ENCODE data around the gene PTGR3. TPM values are rescaled to one million over a fixed set of nuclear protein-coding genes. Genes with fewer than 3 reads are reported as not detected.

Gene PTGR3
- total RNA-seq, 1 experiment from 2014 or later: 1.6 TPM

DNA sequence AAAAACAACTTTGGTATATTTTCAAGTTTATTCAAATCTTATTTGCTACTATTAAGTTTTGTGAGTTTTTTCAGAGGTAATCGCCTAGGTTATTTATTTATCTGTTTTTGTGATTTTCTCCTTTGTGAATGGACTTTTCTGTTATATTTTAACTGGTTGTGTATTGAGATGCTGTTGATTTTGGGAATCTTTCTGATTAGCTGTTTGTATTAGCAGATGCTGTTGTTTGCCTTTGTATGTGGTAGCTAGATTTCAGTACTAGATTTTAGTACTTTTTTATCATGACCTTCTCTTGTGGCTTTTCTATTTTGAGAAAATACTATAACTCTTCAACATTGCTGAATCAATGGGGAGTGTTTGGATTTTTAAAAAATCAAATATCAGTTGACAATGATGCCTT, 44.1 kb upstream of the PTGR3 start:
- Mint-ChIP-seq H3K4me1 (no peaks in the 10 kb centered on the region), H3K4me3 (no peak overlapping the region), H3K27ac (no peak overlapping the region), H3K36me3 (ENCODE audit: insufficient read depth in 1 of 3, low read depth in 3 of 3) (no peaks in the 10 kb centered on the region), H3K27me3 (ENCODE audit: low read depth) (no peaks in the 10 kb centered on the region), H3K9me3 (no peaks in the 10 kb centered on the region; a peak in 1 of 5 replicates)
- Histone ChIP-seq H3K4me2 (ENCODE audit: insufficient read depth, insufficient read length, low read length) (no peak overlapping the region), H3K4me1 (ENCODE audit: insufficient read depth, low read length) (no peaks in the 10 kb centered on the region), H4K91ac (ENCODE audit: insufficient read length, low read depth, low read length) (no peak overlapping the region), H3K27me3 (ENCODE audit: insufficient read depth, low read length) (no peaks in the 10 kb centered on the region), H3T11ph (ENCODE audit: low read length) (no peak overlapping the region), H3K4ac (ENCODE audit: low read depth, low read length) (no peak overlapping the region), H3K23ac (ENCODE audit: insufficient read length, low read depth, low read length) (no peak overlapping the region), H2BK12ac (ENCODE audit: insufficient read length, low read depth, low read length) (no peak overlapping the region), H3K9me3 (ENCODE audit: control insufficient read depth, low read depth, low read length) (no peaks in the 10 kb centered on the region), H3K18ac (ENCODE audit: insufficient read length, low read depth, low read length) (no peak overlapping the region), H4K8ac (replicated peaks; ENCODE audit: insufficient read length, low read depth, low read length) (no peak overlapping the region), H3K79me2 (ENCODE audit: insufficient read depth, low read length) (no peaks in the 10 kb centered on the region), H4K20me1 (ENCODE audit: control insufficient read depth, insufficient read depth, insufficient read length) (no peaks in the 10 kb centered on the region), H2BK15ac (ENCODE audit: low read depth, low read length) (no peak overlapping the region), H4K5ac (ENCODE audit: insufficient read length, low read depth, low read length) (no peak overlapping the region), H3K27ac (ENCODE audit: insufficient read length, low read depth, low read length) (no peak overlapping the region), H2BK120ac (ENCODE audit: low read depth, low read length, poor library complexity, severe bottlenecking) (no peak overlapping the region), H2AFZ (ENCODE audit: low read length) (no peak overlapping the region), H2BK5ac (ENCODE audit: insufficient read length, low read length) (no peak overlapping the region), H3K23me2 (ENCODE audit: insufficient read length, low read depth, low read length, poor library complexity, severe bottlenecking) (no peaks in the 10 kb centered on the region), H2AK5ac (ENCODE audit: insufficient read length, low read length) (no peak overlapping the region), H3K79me1 (ENCODE audit: insufficient read depth, low read depth, low read length, poor library complexity, severe bottlenecking) (no peaks in the 10 kb centered on the region), H3K9ac (ENCODE audit: extremely low read depth, insufficient read length, low read length) (no peak overlapping the region), H2BK20ac (ENCODE audit: low read depth, low read length, poor library complexity, severe bottlenecking) (no peak overlapping the region), H3K14ac (ENCODE audit: insufficient read depth, low read length) (no peak overlapping the region), H3K56ac (ENCODE audit: insufficient read length, low read depth, low read length) (no peak overlapping the region)
- no CpG with 5 or more reads among the region's 1 CpG for WGBS (ENCODE audit: extremely low coverage, insufficient read length, low lambda C conversion rate)
- no peak for DNase-seq
- TF ChIP-seq, protein P1, sequence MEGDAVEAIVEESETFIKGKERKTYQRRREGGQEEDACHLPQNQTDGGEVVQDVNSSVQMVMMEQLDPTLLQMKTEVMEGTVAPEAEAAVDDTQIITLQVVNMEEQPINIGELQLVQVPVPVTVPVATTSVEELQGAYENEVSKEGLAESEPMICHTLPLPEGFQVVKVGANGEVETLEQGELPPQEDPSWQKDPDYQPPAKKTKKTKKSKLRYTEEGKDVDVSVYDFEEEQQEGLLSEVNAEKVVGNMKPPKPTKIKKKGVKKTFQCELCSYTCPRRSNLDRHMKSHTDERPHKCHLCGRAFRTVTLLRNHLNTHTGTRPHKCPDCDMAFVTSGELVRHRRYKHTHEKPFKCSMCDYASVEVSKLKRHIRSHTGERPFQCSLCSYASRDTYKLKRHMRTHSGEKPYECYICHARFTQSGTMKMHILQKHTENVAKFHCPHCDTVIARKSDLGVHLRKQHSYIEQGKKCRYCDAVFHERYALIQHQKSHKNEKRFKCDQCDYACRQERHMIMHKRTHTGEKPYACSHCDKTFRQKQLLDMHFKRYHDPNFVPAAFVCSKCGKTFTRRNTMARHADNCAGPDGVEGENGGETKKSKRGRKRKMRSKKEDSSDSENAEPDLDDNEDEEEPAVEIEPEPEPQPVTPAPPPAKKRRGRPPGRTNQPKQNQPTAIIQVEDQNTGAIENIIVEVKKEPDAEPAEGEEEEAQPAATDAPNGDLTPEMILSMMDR (conservative IDR thresholded peaks at IDR 0.05): no peak
